GM21717 (cell line): ENCODE measurements around the gene GNB3.
"Not testable (repeated sequence)": the region's sequence is repeated elsewhere in the genome, so short reads cannot be mapped to it uniquely, and the experiment has no call there.

Experiments
- ATAC-seq: cut with Tn5 transposase; IDR thresholded peaks from one replicate; pipeline ENCODE4 v1.9.1; 2021; ENCODE audit warnings: mild to moderate bottlenecking, moderate library complexity; ENCODE audit not compliant: unreplicated experiment

The GNB3 gene

DNA sequence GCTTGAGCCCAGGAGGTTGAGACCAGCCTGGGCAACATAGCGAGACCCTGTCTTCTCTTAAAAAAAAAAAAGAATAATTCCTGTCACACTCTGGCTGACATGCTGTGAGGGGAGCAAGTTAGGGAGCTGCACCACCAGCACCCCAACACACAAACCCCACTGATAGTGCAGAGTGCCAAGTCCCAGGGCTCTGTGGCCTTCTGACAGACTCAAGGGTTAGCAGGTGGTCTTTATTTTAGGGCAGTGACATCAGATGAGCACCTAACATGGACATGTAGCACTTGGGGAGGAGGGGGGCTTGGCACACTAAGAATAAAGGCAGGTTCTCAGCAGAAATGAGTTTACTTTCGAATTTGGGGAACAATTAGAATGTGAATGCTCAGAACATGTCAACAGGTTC lies 18.1 kb downstream of the GNB3 start:
- ATAC-seq: no peak

DNA sequence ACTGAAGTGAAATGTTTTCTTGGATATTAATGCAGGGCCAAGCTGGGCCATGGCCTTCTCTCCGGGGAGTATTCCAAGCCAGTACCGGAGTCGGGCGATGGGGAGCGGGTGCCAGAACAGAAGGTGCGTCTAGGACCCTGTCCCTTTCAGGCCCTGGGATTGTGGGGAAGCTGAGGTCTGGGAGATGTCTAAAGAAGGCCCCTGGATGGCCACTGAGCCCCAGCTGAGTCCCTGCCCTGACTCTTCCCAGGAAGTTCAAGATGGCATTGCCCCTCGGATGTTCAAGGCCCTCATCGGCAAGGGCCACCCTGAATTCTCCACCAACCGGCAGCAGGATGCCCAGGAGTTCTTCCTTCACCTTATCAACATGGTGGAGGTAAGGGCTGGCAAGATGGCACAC lies 19.4 kb downstream of the GNB3 start:
- ATAC-seq: no peak

- ATAC-seq: no peak
These were observed 20.2 kb downstream of the GNB3 start for GRCh38 chr12:6860942-6861341.

- no peak for ATAC-seq
These were observed 20.7 kb downstream of the GNB3 start for GRCh38 chr12:6861391-6861790.

DNA sequence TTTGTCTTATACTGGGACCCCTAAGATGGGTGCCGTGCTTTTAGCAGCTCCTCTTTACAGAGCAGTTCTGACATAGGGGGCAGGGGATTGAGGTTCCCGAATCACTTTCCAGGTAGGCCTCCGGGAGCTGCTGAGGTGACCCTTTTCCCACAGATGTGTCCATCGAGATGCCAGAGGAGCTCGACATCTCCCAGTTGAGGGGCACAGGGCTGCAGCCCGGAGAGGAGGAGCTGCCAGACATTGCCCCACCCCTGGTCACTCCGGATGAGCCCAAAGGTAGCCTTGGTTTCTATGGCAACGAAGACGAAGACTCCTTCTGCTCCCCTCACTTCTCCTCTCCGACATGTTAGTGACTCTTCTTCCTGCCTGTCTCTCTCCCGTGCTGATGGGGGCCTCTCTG lies 22.3 kb downstream of the GNB3 start:
- ATAC-seq: no peak

- ATAC-seq: no peak
These were observed 23.0 kb downstream of the GNB3 start for GRCh38 chr12:6863586-6864321.

GRCh38 chr12:6865307-6865706 lies 24.6 kb downstream of the GNB3 start:
- ATAC-seq: not testable (repeated sequence)

GRCh38 chr12:6866163-6866919 lies 25.6 kb downstream of the GNB3 start:
- ATAC-seq: no peak

DNA sequence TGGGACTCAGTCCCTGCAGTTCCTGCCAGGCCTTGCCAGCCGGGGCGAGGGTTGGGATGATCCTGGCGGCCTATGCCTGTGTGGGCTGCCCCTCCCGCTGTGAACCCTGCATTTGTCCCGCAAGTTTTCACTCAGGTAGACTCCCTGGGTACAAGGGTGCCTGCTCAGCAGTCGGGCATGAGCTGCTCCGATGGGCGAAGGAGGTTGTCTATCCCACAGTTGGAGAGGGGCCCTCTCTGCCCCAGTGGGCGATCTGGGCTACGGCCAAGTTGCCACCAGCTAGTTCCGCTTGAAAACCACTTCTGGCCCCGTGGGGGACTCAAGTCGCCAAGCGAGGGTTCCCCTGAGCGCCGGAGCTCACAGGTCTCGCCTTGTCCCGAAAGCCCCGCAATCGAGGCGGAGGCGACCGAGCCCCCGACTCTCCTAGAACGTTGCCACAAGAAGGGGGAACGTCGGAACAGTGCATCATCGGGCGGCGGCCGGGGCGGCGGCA lies 26.2 kb downstream of the GNB3 start:
- peak; percentile 15 for ATAC-seq

DNA sequence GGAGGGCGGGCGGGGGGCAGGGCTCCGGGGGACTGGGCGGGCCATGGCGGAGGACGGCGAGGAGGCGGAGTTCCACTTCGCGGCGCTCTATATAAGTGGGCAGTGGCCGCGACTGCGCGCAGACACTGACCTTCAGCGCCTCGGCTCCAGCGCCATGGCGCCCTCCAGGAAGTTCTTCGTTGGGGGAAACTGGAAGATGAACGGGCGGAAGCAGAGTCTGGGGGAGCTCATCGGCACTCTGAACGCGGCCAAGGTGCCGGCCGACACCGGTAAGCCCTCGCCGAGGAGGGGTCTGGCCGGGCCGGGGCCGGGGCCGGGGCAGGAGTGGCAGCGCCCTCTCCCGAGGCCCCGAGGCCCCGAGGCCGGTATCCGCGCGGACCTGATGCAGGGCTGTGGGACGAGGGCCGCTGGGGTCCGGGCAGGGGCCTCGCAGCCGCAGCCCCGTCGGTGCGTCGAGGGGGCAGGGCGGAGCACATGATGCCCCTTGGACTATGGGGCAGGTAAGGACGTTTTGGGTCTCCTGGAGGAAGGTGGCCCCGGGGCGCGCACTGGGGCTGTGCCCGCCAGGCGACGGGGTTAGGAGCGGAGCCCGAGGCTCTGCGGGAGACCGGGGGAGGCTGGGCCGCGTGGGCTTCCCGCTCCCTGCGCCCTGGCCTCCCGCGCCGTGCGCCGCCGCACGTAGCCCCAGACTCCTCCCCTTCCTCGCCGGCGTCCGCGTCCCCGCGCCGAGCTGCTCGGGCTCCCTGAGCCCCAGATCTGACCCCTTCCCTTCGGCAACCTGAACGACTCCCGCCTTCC lies 26.9 kb downstream of the GNB3 start, which contains the start of gene TPI1:
Gene TPI1, plus strand, starts transcription at position 119 of the 798 bp plus-strand sequence. Its CDS starts 36 bp downstream, at position 155.
- ATAC-seq: peak; percentile 45

GRCh38 chr12:6868211-6869048 lies 27.7 kb downstream of the GNB3 start:
- no peak for ATAC-seq

DNA sequence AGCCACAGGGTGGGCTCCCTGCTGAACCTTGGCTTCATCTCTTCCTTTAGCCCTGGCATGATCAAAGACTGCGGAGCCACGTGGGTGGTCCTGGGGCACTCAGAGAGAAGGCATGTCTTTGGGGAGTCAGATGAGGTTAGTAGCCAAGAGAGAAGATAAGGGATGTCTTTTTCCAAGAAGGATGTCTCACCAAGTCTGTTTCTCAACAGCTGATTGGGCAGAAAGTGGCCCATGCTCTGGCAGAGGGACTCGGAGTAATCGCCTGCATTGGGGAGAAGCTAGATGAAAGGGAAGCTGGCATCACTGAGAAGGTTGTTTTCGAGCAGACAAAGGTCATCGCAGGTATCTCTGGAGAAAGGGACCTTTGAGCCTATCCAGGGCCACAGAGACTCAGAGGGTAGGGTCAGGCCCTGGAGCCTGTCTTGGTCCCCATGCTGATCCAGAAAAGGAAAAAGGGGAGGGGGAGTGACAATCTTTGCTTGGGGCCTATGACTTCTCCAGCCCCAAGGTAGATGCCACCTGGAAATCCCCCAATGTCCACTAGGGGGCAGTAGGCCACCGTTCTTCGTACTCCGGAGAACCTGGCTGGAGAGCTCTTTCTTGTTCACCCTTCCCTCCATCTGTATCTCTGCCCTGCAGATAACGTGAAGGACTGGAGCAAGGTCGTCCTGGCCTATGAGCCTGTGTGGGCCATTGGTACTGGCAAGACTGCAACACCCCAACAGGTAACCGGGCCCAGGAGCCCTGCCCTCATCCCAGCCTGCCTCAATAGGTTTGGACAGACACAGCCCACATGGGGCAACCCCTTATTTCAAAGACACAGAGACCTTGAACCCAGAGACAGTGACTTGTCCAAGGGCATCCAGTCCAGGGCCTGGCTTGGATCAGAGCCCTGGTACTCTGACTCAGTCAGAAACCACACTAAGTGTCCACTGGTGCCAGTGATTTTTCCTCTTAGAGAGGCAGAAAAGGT lies 28.6 kb downstream of the GNB3 start:
- no peak for ATAC-seq

- ATAC-seq: not testable (repeated sequence)
These were observed 29.6 kb downstream of the GNB3 start for GRCh38 chr12:6870304-6870703.

DNA sequence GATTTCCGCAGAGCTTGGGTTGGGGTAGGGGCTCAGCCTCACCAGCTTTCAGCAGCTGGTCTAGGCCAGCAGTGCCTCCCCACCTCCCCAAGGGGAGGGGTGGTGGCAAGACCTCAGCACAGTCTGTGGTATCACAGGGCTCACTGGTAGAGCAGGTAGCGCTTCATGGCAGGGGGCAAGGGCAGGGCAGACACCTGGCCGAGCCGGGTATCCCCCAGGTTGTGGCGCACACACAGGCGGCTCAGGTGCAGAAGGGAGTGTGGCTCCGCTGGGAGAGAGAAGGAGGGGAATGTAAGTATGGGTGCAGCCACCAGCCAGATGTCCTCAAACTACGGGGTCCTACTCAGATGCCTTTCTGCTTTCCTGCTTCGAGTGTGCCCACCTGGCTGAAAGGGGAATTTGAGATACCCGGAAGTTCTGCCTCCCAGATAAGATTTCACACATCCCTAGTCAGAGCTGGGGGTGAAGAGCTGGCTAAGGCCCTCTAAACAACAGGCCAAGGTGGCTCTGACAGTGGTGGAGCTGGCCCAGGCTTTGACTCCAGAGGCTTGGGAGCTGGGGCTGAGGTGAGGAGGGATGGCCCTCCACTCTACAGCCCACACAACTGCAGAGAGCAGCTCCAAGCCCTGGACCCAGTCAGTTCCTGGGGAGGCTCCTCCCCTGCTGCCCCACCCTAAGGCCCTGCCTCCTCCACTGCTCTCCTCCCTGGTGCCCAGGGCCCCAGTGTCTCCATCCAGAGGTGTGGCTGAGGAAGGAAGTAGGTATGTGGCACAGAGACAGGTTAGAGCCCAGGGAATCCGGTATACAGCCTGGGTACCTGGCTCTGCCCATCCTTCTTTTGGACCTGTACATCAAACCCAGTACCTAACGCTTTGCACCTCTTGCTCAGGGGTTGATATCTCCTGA lies 30.6 kb downstream of the GNB3 start:
- no peak for ATAC-seq

GRCh38 chr12:6872073-6873048 lies 31.6 kb downstream of the GNB3 start:
- no peak for ATAC-seq

- ATAC-seq: peak; percentile 57
These were observed 32.6 kb downstream of the GNB3 start, which contains the start of gene SPSB2 for GRCh38 chr12:6873094-6874014. TSS of gene SPSB2 (minus strand) at chr12:6873303. CDS start at chr12:6872901, 402 bp downstream.
